Suprapubic skin (tissue), 4 donors: ENCODE data around the gene PARP8.

Experiments
- CTCF ChIP-seq, 2 donors: fragments of 200-600 bp in 1 of 2; fragments of 450-650 bp in 1 of 2; sonication (generic) in 1 of 2; IDR thresholded peaks; one replicate each; pipeline ENCODE4 v1.5.1; 2016 to 2019; ENCODE audit warnings: antibody characterized with exemption in 2 of 2, mild to moderate bottlenecking in 1 of 2, moderate library complexity in 1 of 2
- POLR2A ChIP-seq, 2 donors: fragments of 450-650 bp; IDR thresholded peaks; one replicate each; pipeline ENCODE4 v1.6.1; 2017; ENCODE audit warnings: antibody characterized with exemption in 2 of 2, mild to moderate bottlenecking in 2 of 2, moderate library complexity in 2 of 2
- POLR2AphosphoS5 ChIP-seq, 3 donors: sonication (generic); formaldehyde crosslinking; IDR thresholded peaks; one replicate each; pipeline ENCODE4 v1.6.1; 2017; ENCODE audit warnings: antibody characterized with exemption in 3 of 3

GRCh38 chr5:50665091-50665490, 1.3 kb upstream of the PARP8 start:
- TF ChIP-seq CTCF (IDR thresholded peaks at IDR 0.05) (no peak), POLR2A (IDR thresholded peaks at IDR 0.05) (no peak), POLR2AphosphoS5 (IDR thresholded peaks at IDR 0.05) (no peak)
